GM12878 (cell line): ENCODE results near the gene POLD2. TPM values are rescaled to one million over a fixed set of nuclear protein-coding genes. Genes with fewer than 3 reads are reported as not detected.

Experiments
- ATAC-seq: fragments of 200-7000 bp; cut with Tn5 transposase; 3 replicates; pipeline ENCODE4 v1.9.1; 2020; ENCODE audit warnings: mild to moderate bottlenecking, moderate library complexity
- BruUV-seq: library from RNA; stranded (reverse); fragments of 400-500 nt; replicated peaks from 2 replicates; lab custom pipeline; 2021; lab: Mats Ljungman, UMichigan
- CTCF ChIA-PET: fragments of 300-600 bp; sonication (Branson Sonifier 250); formaldehyde crosslinking; extraction: SDS; loops from one replicate; lab custom pipeline; 2021; ENCODE audit warnings: inconsistent platforms; lab: Yijun Ruan, JAX
- POLR2A ChIA-PET: fragments of 350-600 bp; formaldehyde crosslinking; extraction: SDS; loops from one replicate; lab custom pipeline; 2021; ENCODE audit warnings: inconsistent platforms; lab: Charles Lee
- RAD21 ChIA-PET: fragments of 300-600 bp; sonication (Branson Sonifier 250); formaldehyde crosslinking; loops from one replicate; lab custom pipeline; 2023; ENCODE audit warnings: antibody characterized with exemption; ENCODE audit not compliant: unreplicated experiment; lab: Charles Lee
- SMC1A ChIA-PET: fragments of 300-600 bp; sonication (Branson Sonifier 250); formaldehyde crosslinking; loops from one replicate; lab custom pipeline; 2023; ENCODE audit not compliant: unreplicated experiment, uncharacterized antibody; lab: Charles Lee
- DNase-seq: peaks from one replicate; pipeline ENCODE4 v3.0.0-alpha.2; 2011; ENCODE audit warnings: low read depth, low spot score
- FAIRE-seq: peaks from 3 replicates; lab custom pipeline; 2011; peaks lifted over from hg19 to GRCh38; lab: Jason Lieb, UNC
- H2AFZ ChIP-seq: 2 replicates; pipeline ENCODE4 v1.6.0; 2011; ENCODE audit warnings: low read depth, low read length, control low read depth; ENCODE audit not compliant: control insufficient read depth
- H3K27ac ChIP-seq: 2 replicates; pipeline ENCODE4 v1.5.1; 2011; ENCODE audit warnings: control low read depth; ENCODE audit not compliant: control insufficient read depth, insufficient read depth
- H3K27me3 ChIP-seq, 2 experiments: replicated peaks in 1 of 2; 2 replicates each; pipeline versions ENCODE4 v1.6.0 to v1.6.1; 2011; ENCODE audit warnings: low read length in 1 of 2; ENCODE audit not compliant: control insufficient read depth in 2 of 2, insufficient read depth in 2 of 2
- H3K36me3 ChIP-seq, 2 experiments: 2 replicates each; pipeline ENCODE4 v1.5.1; 2011; ENCODE audit warnings: low read length in 1 of 2; ENCODE audit not compliant: control insufficient read depth in 2 of 2, insufficient read depth in 2 of 2
- H3K4me1 ChIP-seq: 2 replicates; pipeline ENCODE4 v1.6.1; 2011; ENCODE audit warnings: mild to moderate bottlenecking, low read length, moderate library complexity, mixed read lengths; ENCODE audit not compliant: control insufficient read depth, insufficient read depth
- H3K4me2 ChIP-seq: 2 replicates; pipeline ENCODE4 v1.6.0; 2011; ENCODE audit warnings: control low read depth; ENCODE audit not compliant: control insufficient read depth, insufficient read depth
- H3K4me3 ChIP-seq: fragments of 200-600 bp; sonication (generic); 2 replicates; pipeline ENCODE4 v1.5.1; 2016
- H3K79me2 ChIP-seq: 2 replicates; pipeline ENCODE4 v1.6.0; 2011; ENCODE audit warnings: low read length; ENCODE audit not compliant: control insufficient read depth, insufficient read depth
- H3K9ac ChIP-seq: 2 replicates; pipeline ENCODE4 v1.8.0; 2011; ENCODE audit warnings: low read length, control low read depth, mixed read lengths; ENCODE audit not compliant: control insufficient read depth, insufficient read depth
- H3K9me3 ChIP-seq: replicated peaks from 3 replicates; pipeline ENCODE4 v1.5.1; 2011; ENCODE audit warnings: mild to moderate bottlenecking, low read length; ENCODE audit not compliant: control insufficient read depth, insufficient read depth
- H4K20me1 ChIP-seq: 2 replicates; pipeline ENCODE4 v1.6.0; 2011; ENCODE audit not compliant: control insufficient read depth, insufficient read depth
- CREM ChIP-seq: IDR thresholded peaks from 2 replicates; pipeline ENCODE4 v1.6.1; 2014; ENCODE audit warnings: antibody characterized with exemption, low read depth
- HDGF ChIP-seq: fragments of 450-650 bp; IDR thresholded peaks from 2 replicates; pipeline ENCODE4 v1.6.1; 2016; ENCODE audit warnings: antibody characterized with exemption
- MEF2B ChIP-seq: fragments of 450-650 bp; IDR thresholded peaks from 2 replicates; pipeline ENCODE4 v1.6.1; 2018; ENCODE audit warnings: mild to moderate bottlenecking, moderate library complexity; ENCODE audit not compliant: partially characterized antibody, poor library complexity, severe bottlenecking
- SIX5 ChIP-seq: IDR thresholded peaks from 2 replicates; pipeline ENCODE4 v1.6.1; 2011; ENCODE audit warnings: mild to moderate bottlenecking, low read depth, low read length, moderate library complexity; ENCODE audit not compliant: severe bottlenecking
- SMAD5 ChIP-seq: IDR thresholded peaks from 2 replicates; pipeline ENCODE4 v1.6.1; 2016; ENCODE audit warnings: antibody characterized with exemption, low read depth
- TBL1XR1 ChIP-seq: IDR thresholded peaks from 2 replicates; pipeline ENCODE4 v1.6.1; 2012; ENCODE audit warnings: low read depth, low read length, improper control_type of control experiment
- TCF3 ChIP-seq: IDR thresholded peaks from 2 replicates; pipeline ENCODE4 v1.6.1; 2012; ENCODE audit warnings: low read depth, mild to moderate bottlenecking, low read length, borderline replicate concordance; ENCODE audit not compliant: insufficient read depth
- TCF7 ChIP-seq: IDR thresholded peaks from 2 replicates; pipeline ENCODE4 v1.6.1; 2014; ENCODE audit warnings: antibody characterized with exemption, borderline replicate concordance
- WGBS: methylation state at CpG from one replicate; pipeline ENCODE4 v1.1.6; 2016; ENCODE audit warnings: low lambda C conversion rate; ENCODE audit not compliant: insufficient replicate concordance, insufficient coverage; ENCODE audit errors: missing lambda C conversion rate; 5-methylcytosine and 5-hydroxymethylcytosine counted together
- in situ Hi-C: fragments of 300-500 bp; cut with MboI; formaldehyde crosslinking; loops from 9 replicates; pipeline ENCODE4 v1.14.3; 2018; ENCODE audit warnings: mixed read lengths
- intact Hi-C: fragments of 100-400 bp; cut with micrococcal nuclease; formaldehyde crosslinking; loops from one replicate; pipeline ENCODE4 v1.14.2; 2022; ENCODE audit not compliant: unreplicated experiment
- polyA plus RNA-seq, 11 experiments: library from polyadenylated mRNA; depleted of rRNA in 4 of 11; unstranded in 6 of 11; stranded (reverse) in 5 of 11; fragments of >200 nt; fragmentation: Nextera tagmentation in 4 of 11; fragmentation: Illumina TruSeq in 1 of 11; extraction: Ambion mirVana in 4 of 11; extraction: Trizol in 1 of 11; gene quantifications; 1 replicate in 1 of 11; 2 replicates in 10 of 11; pipeline versions ENCODE4 v1.2.1 to v1.2.3, GENCODE V29; 2011 to 2016; ENCODE audit warnings: inconsistent platforms in 2 of 11, missing spikeins in 2 of 11, low read depth in 1 of 11
- total RNA-seq, 4 experiments: library from RNA; depleted of rRNA in 3 of 4; stranded (reverse); fragments of >200 nt in 3 of 4; fragmentation: Illumina TruSeq in 1 of 4; extraction: Trizol in 1 of 4; gene quantifications; 2 replicates each; pipeline versions ENCODE4 v1.2.1 to v1.2.3, GENCODE V29; 2013 to 2021
- TF ChIP-seq, protein P1 (sequence below): IDR thresholded peaks from 2 replicates; pipeline ENCODE4 v1.6.1; 2012; ENCODE audit warnings: improper control_type of control experiment, low read depth, low read length; ENCODE audit not compliant: insufficient replicate concordance
- TF ChIP-seq, protein P2 (sequence below): fragments of 450-650 bp; formaldehyde crosslinking; IDR thresholded peaks from 2 replicates; pipeline ENCODE4 v1.5.0; 2022; ENCODE audit warnings: mild to moderate bottlenecking, missing genetic modification characterization

The POLD2 gene
- total and polyA plus RNA-seq, 10 of the 15 experiments (the other 5 are each of a cell fraction or from before 2014, with no cell fraction given): 19.1 to 287 (median 169) TPM

DNA sequence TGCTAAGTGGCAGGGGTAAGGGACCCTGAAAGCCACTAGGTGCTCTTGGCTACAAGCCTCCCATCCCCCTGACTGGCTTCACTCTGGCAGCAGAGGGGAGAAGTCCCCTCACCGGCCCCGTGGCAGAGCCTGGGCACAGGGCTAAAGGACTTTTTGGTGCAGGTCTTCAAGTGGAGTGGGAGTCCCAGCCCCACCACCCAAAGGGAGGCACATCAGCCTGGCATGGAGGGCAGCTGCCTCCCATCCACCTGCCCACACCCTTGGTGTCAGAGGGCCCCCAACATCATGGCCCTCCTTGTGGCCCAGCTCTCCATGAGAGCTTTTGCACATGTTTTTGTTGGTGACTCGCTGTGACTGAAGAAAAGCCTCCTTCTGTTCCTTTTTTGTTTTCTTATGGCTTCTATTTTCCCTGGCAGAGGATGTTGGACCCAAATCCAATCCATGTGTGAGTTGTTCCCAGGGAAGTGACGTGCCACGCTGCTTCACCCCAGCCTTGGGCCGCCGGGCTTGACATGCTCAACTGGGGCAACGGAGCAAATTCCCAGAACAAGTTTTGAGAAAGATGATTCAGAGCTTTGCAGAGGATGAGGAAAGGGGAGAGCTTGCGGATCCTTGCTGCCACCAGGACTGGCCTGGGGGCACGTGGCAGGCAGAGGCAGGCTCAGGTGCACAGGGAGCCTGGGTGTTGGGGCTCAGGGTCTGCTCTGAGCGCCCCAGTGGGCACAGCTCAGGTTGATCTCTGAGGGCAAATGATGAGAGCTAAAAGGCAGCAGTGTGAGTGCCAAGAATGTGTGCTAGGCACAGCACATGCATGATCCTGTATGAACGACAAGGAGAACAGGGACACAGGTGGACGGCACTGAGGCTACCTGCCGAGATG is 21.1 kb downstream of the POLD2 start:
- no peak overlapping the region for H3K4me2 ChIP-seq
- RAD21 ChIA-PET: no interaction called here
- SMC1A ChIA-PET: no interaction called here
- H3K4me3 ChIP-seq: no peak overlapping the region
- CTCF ChIA-PET: interaction anchor here (1.3 kb wide), 1 partner anchor 94 kb away, joined by 3 read pairs; no protein-coding TSS in a partner anchor
- no peak overlapping the region for H3K27ac ChIP-seq
- H3K9ac ChIP-seq: no peak overlapping the region
- POLR2A ChIA-PET: interaction anchor here (0.9 kb wide), 1 partner anchor 58 kb away, joined by 3 read pairs; the partner anchor contains the start of gene DBNL
- no peaks in the 10 kb centered on the region for H3K9me3 ChIP-seq
- H3K27me3 ChIP-seq: peaks cover 11 to 15% of the 10 kb centered on the region in 2 experiments
- no peak for DNase-seq
- 44% methylated on average over 14 of the region's 14 CpGs for WGBS
- H3K79me2 ChIP-seq: no peaks in the 10 kb centered on the region
- H3K4me1 ChIP-seq: peaks cover 5% of the 10 kb centered on the region
- TF ChIP-seq SIX5 (no peak), TCF7 (no peak), CREM (no peak), MEF2B (no peak), SMAD5 (no peak), TCF3 (no peak), TBL1XR1 (no peak), HDGF (no peak)
- TF ChIP-seq, protein P1, sequence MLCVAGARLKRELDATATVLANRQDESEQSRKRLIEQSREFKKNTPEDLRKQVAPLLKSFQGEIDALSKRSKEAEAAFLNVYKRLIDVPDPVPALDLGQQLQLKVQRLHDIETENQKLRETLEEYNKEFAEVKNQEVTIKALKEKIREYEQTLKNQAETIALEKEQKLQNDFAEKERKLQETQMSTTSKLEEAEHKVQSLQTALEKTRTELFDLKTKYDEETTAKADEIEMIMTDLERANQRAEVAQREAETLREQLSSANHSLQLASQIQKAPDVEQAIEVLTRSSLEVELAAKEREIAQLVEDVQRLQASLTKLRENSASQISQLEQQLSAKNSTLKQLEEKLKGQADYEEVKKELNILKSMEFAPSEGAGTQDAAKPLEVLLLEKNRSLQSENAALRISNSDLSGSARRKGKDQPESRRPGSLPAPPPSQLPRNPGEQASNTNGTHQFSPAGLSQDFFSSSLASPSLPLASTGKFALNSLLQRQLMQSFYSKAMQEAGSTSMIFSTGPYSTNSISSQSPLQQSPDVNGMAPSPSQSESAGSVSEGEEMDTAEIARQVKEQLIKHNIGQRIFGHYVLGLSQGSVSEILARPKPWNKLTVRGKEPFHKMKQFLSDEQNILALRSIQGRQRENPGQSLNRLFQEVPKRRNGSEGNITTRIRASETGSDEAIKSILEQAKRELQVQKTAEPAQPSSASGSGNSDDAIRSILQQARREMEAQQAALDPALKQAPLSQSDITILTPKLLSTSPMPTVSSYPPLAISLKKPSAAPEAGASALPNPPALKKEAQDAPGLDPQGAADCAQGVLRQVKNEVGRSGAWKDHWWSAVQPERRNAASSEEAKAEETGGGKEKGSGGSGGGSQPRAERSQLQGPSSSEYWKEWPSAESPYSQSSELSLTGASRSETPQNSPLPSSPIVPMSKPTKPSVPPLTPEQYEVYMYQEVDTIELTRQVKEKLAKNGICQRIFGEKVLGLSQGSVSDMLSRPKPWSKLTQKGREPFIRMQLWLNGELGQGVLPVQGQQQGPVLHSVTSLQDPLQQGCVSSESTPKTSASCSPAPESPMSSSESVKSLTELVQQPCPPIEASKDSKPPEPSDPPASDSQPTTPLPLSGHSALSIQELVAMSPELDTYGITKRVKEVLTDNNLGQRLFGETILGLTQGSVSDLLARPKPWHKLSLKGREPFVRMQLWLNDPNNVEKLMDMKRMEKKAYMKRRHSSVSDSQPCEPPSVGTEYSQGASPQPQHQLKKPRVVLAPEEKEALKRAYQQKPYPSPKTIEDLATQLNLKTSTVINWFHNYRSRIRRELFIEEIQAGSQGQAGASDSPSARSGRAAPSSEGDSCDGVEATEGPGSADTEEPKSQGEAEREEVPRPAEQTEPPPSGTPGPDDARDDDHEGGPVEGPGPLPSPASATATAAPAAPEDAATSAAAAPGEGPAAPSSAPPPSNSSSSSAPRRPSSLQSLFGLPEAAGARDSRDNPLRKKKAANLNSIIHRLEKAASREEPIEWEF: no peak
- TF ChIP-seq, protein P2, sequence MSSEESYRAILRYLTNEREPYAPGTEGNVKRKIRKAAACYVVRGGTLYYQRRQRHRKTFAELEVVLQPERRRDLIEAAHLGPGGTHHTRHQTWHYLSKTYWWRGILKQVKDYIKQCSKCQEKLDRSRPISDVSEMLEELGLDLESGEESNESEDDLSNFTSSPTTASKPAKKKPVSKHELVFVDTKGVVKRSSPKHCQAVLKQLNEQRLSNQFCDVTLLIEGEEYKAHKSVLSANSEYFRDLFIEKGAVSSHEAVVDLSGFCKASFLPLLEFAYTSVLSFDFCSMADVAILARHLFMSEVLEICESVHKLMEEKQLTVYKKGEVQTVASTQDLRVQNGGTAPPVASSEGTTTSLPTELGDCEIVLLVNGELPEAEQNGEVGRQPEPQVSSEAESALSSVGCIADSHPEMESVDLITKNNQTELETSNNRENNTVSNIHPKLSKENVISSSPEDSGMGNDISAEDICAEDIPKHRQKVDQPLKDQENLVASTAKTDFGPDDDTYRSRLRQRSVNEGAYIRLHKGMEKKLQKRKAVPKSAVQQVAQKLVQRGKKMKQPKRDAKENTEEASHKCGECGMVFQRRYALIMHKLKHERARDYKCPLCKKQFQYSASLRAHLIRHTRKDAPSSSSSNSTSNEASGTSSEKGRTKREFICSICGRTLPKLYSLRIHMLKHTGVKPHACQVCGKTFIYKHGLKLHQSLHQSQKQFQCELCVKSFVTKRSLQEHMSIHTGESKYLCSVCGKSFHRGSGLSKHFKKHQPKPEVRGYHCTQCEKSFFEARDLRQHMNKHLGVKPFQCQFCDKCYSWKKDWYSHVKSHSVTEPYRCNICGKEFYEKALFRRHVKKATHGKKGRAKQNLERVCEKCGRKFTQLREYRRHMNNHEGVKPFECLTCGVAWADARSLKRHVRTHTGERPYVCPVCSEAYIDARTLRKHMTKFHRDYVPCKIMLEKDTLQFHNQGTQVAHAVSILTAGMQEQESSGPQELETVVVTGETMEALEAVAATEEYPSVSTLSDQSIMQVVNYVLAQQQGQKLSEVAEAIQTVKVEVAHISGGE (CRISPR knock-in tag): no peak
- ATAC-seq: no peak
- no peaks in the 10 kb centered on the region for H3K36me3 ChIP-seq
- in situ Hi-C loops: no loop called here
- H4K20me1 ChIP-seq: no peaks in the 10 kb centered on the region
- no TSS peak for BruUV-seq
- FAIRE-seq: no peak
- intact Hi-C loops: no loop called here
- H2AFZ ChIP-seq: no peak overlapping the region
